WERI-Rb-1 (cell line): ENCODE data around the gene MEGF11.

Source experiments
- DNase-seq: peaks from one replicate; pipeline ENCODE4 v3.0.0-alpha.2; 2020
- H3K27ac ChIP-seq: fragments of 250-450 bp; sonication (Bioruptor Pico); 2 replicates; pipeline ENCODE4 v1.5.1; 2020; ENCODE audit warnings: mild to moderate bottlenecking, moderate library complexity
- H3K27me3 ChIP-seq: fragments of 250-450 bp; sonication (Bioruptor Pico); 2 replicates; pipeline ENCODE4 v1.5.1; 2021; ENCODE audit warnings: mild to moderate bottlenecking, low read depth, moderate library complexity; ENCODE audit not compliant: insufficient read depth, severe bottlenecking
- H3K36me3 ChIP-seq: fragments of 250-450 bp; sonication (Bioruptor Pico); 2 replicates; pipeline ENCODE4 v1.5.1; 2020; ENCODE audit warnings: mild to moderate bottlenecking, moderate library complexity
- H3K4me3 ChIP-seq: 2 replicates; pipeline ENCODE4 v1.5.1; 2011; ENCODE audit warnings: low read depth, mild to moderate bottlenecking, control low read depth, low read length
- H3K9me3 ChIP-seq: fragments of 250-450 bp; sonication (Bioruptor Pico); 2 replicates; pipeline ENCODE4 v1.5.1; 2021; ENCODE audit warnings: mild to moderate bottlenecking, moderate library complexity; ENCODE audit not compliant: severe bottlenecking
- TF ChIP-seq, protein P1 (sequence below): IDR thresholded peaks from 2 replicates; pipeline ENCODE4 v1.5.1; 2011; ENCODE audit warnings: low read depth, mild to moderate bottlenecking, control low read depth, inconsistent platforms, low read length

The MEGF11 gene

DNA sequence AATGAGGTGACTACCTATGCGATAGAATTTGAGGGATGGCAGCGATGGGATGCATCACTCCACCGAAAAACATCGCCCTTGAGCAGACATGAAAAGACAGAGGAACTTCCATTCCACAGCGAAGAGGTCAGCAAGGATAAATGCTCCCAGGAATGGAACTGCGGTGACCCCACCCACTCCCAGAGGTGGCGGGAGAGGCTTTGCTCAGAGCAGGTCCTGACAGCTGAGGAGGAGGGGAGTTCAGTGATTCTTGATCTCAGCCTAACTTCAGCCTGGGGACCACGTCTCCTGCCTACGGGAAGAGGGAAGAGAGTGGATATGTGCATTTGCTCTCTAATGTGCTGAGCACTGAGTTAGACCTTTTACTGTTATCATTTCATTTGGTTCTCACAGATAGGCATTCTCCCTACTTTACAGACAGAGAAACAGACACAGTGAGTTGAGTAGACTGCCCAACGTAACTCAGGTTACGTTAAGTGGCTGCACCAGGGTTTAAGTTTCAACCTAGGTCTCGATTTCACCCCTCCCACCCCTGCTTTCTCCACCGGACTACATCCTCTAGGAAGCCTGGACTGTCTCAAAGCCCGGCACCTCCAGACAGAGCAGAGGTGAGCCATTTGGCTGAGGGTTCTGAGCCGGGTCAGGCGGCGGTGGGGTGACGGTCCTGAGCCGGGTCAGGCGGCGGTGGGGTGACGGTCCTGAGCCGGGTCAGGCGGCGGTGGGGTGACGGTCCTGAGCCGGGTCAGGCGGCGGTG is 214.3 kb downstream of the MEGF11 start:
- no peak overlapping the region for H3K4me3 ChIP-seq
- peak; percentile 54 for DNase-seq
- no peaks in the 10 kb centered on the region for H3K36me3 ChIP-seq
- no peak overlapping the region for H3K27ac ChIP-seq
- no peaks in the 10 kb centered on the region for H3K9me3 ChIP-seq
- no peaks in the 10 kb centered on the region for H3K27me3 ChIP-seq
- TF ChIP-seq, protein P1, sequence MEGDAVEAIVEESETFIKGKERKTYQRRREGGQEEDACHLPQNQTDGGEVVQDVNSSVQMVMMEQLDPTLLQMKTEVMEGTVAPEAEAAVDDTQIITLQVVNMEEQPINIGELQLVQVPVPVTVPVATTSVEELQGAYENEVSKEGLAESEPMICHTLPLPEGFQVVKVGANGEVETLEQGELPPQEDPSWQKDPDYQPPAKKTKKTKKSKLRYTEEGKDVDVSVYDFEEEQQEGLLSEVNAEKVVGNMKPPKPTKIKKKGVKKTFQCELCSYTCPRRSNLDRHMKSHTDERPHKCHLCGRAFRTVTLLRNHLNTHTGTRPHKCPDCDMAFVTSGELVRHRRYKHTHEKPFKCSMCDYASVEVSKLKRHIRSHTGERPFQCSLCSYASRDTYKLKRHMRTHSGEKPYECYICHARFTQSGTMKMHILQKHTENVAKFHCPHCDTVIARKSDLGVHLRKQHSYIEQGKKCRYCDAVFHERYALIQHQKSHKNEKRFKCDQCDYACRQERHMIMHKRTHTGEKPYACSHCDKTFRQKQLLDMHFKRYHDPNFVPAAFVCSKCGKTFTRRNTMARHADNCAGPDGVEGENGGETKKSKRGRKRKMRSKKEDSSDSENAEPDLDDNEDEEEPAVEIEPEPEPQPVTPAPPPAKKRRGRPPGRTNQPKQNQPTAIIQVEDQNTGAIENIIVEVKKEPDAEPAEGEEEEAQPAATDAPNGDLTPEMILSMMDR, result no peak

DNA sequence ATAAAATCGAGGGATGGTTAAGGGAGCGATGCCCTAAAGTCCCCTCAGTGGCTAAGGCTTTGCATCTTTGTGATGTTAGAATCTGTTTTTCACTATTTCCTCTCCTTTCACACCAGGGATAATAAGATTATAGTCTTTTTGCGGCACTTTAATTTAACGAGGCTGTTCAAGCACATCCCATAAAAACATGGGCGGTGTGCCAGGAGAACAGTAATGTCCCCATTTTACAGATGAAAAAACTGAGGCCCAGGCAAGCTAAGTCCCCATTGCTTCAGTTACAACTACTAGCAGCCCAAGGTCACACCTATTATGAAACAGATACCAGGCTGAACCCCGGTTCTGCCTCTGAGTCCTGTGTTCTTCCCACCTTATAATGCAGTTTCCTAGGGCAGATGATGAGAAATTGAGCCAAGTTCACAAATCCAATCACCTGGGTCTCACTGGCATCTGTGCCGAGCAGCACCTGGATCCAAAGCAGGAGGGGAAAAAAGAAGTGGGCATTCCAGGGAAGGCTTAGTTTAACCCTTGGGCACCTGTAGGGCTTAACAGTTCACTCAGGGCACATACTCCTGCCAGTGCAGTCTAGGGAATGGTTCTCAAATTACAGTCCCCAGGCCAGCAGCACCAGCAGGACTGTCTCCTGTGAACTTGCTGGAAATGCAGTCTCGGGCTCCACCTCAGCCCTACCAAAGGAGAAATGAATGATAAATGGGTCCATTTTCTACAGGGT is 215.0 kb downstream of the MEGF11 start:
- no peak for DNase-seq
- TF ChIP-seq, protein P1, result no peak
- Histone ChIP-seq H3K36me3 (no peaks in the 10 kb centered on the region), H3K27me3 (no peaks in the 10 kb centered on the region), H3K4me3 (no peak overlapping the region), H3K27ac (no peak overlapping the region), H3K9me3 (no peaks in the 10 kb centered on the region)

DNA sequence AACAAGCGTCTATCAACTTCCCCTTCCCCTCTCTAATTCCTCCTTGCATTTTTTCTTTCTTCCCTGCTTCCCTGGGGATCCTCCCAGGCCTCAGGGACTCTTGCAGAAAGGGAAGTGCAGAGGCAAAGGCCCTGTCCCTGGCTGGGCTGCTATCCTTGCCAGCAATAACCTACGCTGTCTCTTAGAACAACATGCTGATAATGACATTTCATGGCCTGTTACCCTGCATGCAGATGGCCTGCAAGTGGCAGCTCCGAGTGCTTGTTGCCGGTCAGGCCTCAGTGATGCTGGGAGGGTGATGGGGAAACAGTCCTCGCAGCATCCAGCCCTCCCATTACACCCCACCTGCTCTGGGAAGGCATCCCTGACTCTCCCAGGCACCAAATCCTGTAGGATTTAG is 216.7 kb downstream of the MEGF11 start:
- TF ChIP-seq, protein P1, result no peak
- H3K9me3 ChIP-seq, result peaks cover 10% of the 10 kb centered on the region
- no peak overlapping the region for H3K27ac ChIP-seq
- no peak overlapping the region for H3K4me3 ChIP-seq
- DNase-seq, result no peak
- no peaks in the 10 kb centered on the region for H3K27me3 ChIP-seq
- no peaks in the 10 kb centered on the region for H3K36me3 ChIP-seq

DNA sequence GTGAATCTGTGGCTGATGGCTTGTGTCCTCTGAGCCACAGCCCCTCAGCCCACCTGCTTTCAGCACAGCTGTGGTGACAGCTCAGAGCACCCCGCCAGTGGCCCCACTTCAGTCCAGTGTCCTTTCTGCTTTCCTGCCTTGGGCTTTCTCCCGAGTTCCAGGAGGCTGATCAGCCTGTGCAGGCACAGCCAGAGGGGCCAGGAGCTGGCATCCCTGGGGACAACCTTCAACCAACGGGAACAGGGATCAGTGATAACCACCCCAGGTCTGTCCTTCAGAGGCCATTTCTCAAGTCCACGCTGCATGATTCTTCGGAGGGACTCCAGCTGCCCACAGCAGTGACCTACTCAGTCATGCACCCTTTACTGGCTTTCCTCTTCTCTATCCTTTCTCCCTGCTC is 217.6 kb downstream of the MEGF11 start:
- H3K27me3 ChIP-seq, result no peaks in the 10 kb centered on the region
- TF ChIP-seq, protein P1, result no peak
- no peak overlapping the region for H3K27ac ChIP-seq
- H3K9me3 ChIP-seq, result peaks cover 13% of the 10 kb centered on the region
- no peak overlapping the region for H3K4me3 ChIP-seq
- no peak for DNase-seq
- no peaks in the 10 kb centered on the region for H3K36me3 ChIP-seq

DNA sequence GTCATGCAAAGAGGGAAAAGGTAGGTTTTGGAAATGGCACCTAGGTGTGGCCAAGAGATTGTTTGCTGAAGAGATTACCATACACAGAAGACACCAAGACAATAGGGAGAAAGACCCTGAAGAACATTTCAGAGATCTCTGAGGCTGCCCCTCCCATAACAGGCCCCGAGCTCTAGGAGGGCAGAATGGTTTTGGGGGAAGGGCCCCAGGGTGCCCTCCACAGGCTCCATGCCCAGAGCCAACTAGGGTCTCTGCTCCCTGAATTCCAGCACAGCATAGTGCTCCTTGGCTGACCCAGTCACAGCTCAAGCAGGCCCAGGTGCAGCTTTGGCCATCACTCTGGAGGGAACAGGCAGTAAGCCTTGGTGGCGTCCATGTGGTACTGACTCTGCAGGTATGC is 220.4 kb downstream of the MEGF11 start:
- no peak overlapping the region for H3K4me3 ChIP-seq
- TF ChIP-seq, protein P1, result no peak
- no peak overlapping the region for H3K27ac ChIP-seq
- H3K36me3 ChIP-seq, result no peaks in the 10 kb centered on the region
- DNase-seq, result no peak
- H3K9me3 ChIP-seq, result peaks cover 13% of the 10 kb centered on the region
- no peaks in the 10 kb centered on the region for H3K27me3 ChIP-seq
